Erythroblast (primary cell): ENCODE data around the gene CRYL1.

ENCODE experiments used
- GATA1 ChIP-seq: IDR thresholded peaks from 2 replicates; pipeline ENCODE4 v1.6.1; 2011; ENCODE audit warnings: low read depth, mild to moderate bottlenecking, control low read depth, low read length, moderate library complexity
- POLR2A ChIP-seq: IDR thresholded peaks from 2 replicates; pipeline ENCODE4 v1.6.1; 2011; ENCODE audit warnings: mild to moderate bottlenecking, low read length

- TF ChIP-seq POLR2A (no peak), GATA1 (no peak)
These were observed 13.5 kb downstream of the CRYL1 start for GRCh38 chr13:20512042-20512683.
